TTC549 (cell line): ENCODE data around the gene TSC22D1.

Source experiments
- FAIRE-seq: peaks from 2 replicates; lab custom pipeline; 2012; peaks lifted over from hg19 to GRCh38; lab: Jason Lieb, UNC

TSC22D1 gene

DNA sequence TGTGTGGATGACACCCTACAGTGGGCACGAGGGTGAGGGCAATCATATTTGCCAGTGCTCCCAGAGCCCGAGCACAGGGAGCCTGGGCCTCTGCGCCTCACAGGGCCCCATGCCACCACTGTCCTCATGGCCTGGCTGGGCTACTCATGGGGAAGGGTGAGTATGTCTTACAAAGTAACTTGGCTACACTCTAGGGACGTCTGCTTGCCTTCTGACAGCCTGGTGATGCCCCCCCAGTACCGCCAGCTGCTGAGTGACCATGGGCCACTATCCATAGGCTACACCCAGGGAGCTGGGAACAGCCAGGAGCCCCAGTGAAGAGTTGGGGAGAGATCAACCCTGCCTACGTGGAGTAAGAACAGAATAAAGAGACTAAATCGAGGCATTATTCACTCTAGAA, 123.7 kb downstream of the TSC22D1 start:
- FAIRE-seq: no peak

- FAIRE-seq: no peak
These were observed 124.5 kb downstream of the TSC22D1 start for GRCh38 chr13:44451651-44452050.

DNA sequence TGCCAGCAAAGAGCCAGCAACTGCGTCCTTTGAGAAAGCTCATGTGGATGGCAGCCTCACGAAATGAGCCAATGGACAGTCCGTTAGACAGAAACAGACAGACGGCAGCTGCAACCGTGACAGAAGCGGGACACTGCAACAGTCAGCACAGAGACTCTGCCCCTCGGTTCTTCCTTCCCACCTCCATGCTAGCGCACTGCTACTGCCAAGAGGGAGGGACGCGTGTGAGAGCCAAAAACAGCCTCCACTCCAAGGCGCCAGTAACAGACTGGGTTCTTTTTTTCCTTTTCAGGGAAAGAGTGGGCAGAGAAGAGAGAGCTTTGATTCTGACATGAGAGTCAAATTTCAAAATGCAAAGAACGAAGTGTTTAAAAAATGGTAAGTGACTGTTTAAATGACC, 125.0 kb downstream of the TSC22D1 start:
- no peak for FAIRE-seq

DNA sequence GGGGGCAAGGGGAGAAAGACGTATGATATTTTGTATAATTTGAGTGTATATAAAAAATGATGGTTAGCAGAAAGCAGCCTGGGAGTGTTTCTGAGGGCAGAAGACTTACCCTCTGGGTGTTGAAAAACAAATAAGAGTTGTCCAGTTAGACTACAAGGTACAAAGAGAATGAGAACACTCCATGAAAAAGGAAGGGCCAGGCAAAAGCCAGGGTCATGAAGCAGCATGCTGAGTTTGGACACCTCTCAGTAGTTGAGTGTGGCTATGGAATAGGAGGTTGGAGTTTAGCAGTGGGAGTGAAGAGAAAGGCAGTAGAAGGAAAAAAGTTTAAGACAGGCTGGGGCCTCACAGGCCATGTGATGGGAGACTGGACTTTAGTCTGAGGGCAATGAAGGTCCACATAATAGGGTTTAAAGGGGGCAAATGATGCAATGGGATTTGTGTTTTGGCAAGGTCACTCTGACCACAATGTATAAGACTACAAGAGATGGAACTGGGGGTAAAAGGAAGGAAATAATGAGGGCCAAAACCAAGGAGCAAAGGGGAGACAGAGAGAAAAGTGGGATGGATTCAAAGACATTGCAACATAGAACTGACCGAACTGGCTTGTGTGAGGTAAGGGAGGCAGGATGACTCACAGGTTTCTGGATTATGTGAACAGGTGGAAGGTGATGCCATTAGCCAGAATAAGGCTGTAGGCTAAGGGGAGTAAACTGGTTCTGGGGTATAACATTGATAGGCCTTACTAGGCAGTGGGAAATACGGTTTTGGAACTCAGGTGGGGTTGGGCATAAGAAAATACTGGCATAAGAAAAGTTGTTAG, 125.9 kb downstream of the TSC22D1 start:
- FAIRE-seq: no peak

GRCh38 chr13:44448875-44449274, 127.3 kb downstream of the TSC22D1 start:
- no peak for FAIRE-seq

DNA sequence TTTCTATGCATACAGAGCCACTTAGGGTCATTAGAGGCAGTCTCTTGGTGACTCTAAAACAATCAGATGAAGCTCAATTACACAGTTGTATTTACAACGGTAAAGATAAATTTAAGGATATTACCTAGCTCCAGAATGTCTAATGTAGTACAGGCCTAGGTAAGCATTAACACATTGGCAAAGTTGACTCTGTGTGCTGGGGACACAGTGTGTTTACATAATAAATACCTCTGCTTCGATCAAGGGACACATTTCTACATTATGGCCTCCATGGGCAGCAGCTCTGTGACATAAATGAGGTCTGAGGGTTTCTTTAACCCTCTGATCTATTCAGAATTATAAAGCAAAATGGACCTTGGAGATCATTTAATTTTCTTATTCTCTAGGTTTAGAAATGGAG, 127.8 kb downstream of the TSC22D1 start:
- FAIRE-seq: no peak

DNA sequence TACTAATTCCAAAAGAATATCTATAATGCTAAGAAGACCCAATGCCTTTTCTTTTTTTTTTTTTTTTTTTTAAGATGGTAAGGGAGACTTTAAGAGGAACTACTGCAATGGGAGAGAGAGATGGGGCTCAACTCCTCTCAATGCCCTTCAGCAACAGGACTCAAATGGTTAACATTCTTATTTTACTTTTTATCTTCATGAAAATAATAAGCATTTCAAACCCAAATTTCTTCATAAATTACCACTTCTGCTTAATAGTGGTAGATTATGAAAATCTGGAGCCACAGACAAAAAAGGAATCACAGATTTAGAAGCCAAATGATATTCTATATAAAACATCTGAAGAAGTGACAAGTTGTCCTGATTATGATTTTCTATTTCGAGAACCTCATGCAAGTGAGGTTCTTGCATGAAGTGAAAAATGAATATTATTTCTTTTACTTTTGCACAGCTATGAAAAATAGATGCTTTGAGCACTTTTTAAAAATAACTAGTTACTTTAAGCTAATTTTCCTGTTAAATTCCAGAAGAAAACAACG, 128.3 kb downstream of the TSC22D1 start:
- FAIRE-seq: no peak

GRCh38 chr13:44440046-44440608, 136.0 kb downstream of the TSC22D1 start:
- FAIRE-seq: no peak

GRCh38 chr13:44439452-44440024, 136.6 kb downstream of the TSC22D1 start:
- FAIRE-seq: peak; percentile 28

- FAIRE-seq: no peak
These were observed 137.9 kb downstream of the TSC22D1 start for GRCh38 chr13:44438234-44438579.

- peak; percentile 94 for FAIRE-seq
These were observed 138.5 kb downstream of the TSC22D1 start for GRCh38 chr13:44437356-44438233.

DNA sequence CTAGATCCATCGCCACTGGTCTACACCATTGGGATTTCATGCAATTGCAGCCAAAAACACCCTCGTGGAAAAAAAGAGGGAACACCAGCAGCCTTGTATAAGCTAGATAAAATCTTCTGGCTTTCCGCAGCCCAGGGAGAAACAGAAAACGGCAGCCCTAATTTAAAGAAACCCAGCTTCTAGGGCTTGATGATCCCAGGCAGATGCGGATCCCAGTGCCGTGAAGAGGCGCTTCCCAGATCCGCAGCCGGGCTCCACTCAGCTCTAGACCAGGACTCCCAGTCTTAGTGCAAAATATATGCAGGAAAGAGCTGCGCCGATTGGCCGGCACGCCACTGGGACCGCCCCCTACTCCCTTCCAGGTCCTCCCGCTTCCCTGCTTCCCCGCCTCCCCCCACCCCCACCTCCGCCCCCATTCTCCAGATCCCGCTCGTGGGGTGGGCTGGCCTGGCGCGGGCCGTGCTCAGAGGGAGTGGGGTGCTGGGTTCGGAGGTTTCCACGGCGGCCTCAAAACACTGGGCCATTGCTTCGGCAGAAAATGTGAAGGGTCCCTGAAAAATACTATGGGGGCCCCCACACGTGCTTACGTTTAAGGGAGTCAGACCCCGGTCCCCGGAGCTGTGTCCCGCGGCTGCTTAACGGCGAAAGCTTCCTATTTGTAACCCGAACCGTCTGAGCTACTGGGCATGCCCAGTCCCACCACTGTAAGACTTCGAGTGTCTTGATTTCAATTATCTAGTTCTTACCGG, 139.4 kb downstream of the TSC22D1 start:
- peak; percentile 82 for FAIRE-seq

GRCh38 chr13:44435919-44436510, 140.1 kb downstream of the TSC22D1 start:
- no peak for FAIRE-seq

- peak; percentile 86 for FAIRE-seq
These were observed 140.8 kb downstream of the TSC22D1 start for GRCh38 chr13:44435142-44435918.

DNA sequence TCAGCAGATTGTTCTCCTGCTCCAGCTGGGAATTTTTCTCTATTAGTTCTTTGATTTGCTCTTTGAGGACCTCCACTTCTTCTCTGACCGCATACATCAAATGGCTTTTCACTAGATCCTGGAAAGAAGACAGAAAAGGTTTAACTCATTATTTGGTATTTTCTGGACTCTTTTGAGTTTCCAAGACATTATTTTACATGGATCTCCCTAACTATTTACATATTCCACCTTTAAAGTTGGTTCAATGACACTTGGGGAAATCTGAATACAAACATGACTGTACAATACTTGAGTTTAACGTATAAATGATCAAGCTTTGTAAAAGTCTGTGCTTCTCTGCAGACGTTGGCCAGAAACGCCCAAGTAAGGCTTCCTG, 141.4 kb downstream of the TSC22D1 start:
- no peak for FAIRE-seq

DNA sequence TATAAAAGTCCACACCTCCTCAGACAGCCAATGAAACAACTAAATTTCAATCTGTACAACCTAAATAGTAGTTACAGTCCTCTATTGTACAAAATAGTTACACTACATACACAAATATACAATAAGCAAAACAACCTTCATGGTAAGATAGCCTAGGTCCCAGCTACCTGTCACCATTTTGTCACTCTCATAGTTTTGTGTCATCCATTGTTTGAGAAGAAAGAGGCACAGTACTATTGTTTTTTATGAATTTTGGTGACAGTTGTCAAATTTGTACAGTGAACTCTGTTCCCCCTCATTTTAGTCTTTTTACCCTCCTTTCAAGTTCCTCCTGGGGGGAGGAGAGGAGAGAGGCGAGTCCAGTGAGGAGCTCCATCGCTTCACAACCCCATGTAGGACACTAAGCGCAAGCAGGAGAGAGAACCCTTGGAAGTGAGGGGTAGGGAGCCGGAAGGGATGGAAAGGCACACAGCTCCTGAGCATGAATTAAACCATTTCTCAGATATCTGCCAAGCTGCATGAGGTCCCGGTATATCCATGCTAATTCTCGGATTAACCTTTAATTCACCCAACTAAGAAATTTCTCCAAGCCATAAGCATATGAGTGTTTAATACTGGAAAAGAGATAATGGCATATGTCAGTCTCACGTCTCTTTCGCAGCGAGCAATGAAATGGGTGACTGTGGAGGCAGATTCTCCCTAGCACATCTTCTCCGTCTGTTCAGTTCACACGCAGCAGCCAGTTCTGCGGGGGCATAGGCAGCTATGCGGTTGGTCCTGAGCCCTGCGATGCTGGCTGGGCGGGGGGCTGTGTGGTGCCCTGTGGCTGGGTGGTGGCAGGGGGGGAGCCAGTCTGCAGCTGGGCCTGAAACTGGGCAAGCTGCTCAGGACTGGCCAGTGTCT, 142.0 kb downstream of the TSC22D1 start:
- no peak for FAIRE-seq

DNA sequence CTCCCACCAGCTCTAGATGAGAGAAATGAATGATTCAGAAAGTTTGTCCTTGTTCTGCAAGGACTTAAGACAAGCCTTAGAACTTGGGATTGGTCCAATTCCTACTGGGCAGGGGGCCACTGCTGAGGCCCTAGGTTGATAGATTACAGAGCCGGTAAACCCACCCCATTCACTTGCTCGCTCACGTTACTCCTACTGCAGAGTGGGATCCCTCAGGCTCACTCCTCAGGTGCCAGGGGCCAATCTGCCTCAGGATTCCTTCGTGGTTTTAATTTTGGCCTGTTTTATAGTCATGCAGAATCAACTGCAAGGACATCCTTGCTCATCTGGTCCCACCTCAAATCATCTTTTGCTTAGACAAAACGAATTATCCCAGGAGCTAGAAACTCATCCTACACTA, 143.5 kb downstream of the TSC22D1 start:
- no peak for FAIRE-seq

DNA sequence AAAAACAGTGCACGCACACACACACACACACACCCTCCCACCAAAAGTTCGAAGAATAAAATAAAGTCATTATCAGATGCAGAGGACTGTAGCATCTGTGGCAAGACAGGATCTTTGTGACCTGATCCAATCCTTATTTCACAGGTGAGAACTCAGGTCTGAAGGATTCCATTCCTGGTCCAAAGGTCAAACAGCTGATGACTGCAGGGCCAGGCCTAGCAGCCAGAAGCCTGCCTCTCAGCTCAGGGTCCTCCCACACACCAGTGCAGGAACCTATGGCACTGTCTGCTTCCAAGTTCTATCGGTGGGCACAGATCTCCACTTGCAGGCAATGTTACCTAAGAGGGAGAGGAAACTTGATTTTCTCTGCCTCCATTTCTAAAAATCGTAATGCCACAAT, 145.0 kb downstream of the TSC22D1 start:
- no peak for FAIRE-seq

GRCh38 chr13:44429311-44429710, 146.8 kb downstream of the TSC22D1 start:
- FAIRE-seq: no peak

GRCh38 chr13:44426461-44426860, 149.7 kb downstream of the TSC22D1 start:
- FAIRE-seq: no peak
